ENCODE measurements around the gene KIR2DL1.
"Not testable (repeated sequence)": the region's sequence is repeated elsewhere in the genome, so short reads cannot be mapped to it uniquely, and the experiment has no call there.

KIR2DL1 gene

GRCh38 chr19:54769646-54770045, at the start of gene KIR2DL1:
TSS of gene KIR2DL1 (plus strand) at chr19:54769793. CDS start at chr19:54769851, 58 bp downstream.
- not testable (repeated sequence) for H3K27ac ChIP-seq

- no peak for TF ChIP-seq CTCF (conservative IDR thresholded peaks at IDR 0.05)
- no peak within 1 kb of the TSS for H3K27ac ChIP-seq
These were observed 45.5 kb upstream of the KIR2DL1 start, which contains the start of gene KIR3DL3 for GRCh38 chr19:54724142-54724541. TSS of gene KIR3DL3 (plus strand) at chr19:54724442. CDS start at chr19:54724497, 55 bp downstream.

DNA sequence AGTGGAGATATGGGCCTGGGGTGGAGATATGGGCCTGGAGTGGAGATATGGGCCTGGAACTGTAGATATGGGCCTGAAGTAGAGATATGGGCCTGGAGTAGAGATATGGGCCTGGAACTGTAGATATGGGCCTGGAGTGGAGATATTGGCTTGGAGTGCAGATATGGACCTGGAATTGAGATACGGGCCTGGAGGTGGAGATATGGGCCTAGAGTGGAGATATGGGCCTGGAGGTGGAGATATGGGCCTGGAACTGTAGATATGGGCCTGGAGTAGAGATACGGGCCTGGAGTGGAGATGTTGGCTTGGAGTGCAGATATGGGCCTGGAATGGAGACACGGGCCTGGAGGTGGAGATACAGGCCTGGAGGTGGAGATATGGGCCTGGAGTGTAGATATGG, 44.9 kb upstream of the KIR2DL1 start:
- no peak overlapping the region for H3K27ac ChIP-seq
- TF ChIP-seq CTCF (conservative IDR thresholded peaks at IDR 0.05) = no peak

GRCh38 chr19:54725321-54725720, 44.3 kb upstream of the KIR2DL1 start:
- TF ChIP-seq CTCF (conservative IDR thresholded peaks at IDR 0.05) = no peak

GRCh38 chr19:54727562-54727961, 42.0 kb upstream of the KIR2DL1 start:
- H3K27ac ChIP-seq = no peak overlapping the region

More at GRCh38 chr19:54725321-54725720, 44.3 kb upstream of the KIR2DL1 start:
- H3K27ac ChIP-seq = no peak overlapping the region

GRCh38 chr19:54728167-54728566, 41.4 kb upstream of the KIR2DL1 start:
- no peak for TF ChIP-seq CTCF (conservative IDR thresholded peaks at IDR 0.05)
- H3K27ac ChIP-seq = no peak overlapping the region

More at GRCh38 chr19:54727562-54727961, 42.0 kb upstream of the KIR2DL1 start:
- no peak for TF ChIP-seq CTCF (conservative IDR thresholded peaks at IDR 0.05)

DNA sequence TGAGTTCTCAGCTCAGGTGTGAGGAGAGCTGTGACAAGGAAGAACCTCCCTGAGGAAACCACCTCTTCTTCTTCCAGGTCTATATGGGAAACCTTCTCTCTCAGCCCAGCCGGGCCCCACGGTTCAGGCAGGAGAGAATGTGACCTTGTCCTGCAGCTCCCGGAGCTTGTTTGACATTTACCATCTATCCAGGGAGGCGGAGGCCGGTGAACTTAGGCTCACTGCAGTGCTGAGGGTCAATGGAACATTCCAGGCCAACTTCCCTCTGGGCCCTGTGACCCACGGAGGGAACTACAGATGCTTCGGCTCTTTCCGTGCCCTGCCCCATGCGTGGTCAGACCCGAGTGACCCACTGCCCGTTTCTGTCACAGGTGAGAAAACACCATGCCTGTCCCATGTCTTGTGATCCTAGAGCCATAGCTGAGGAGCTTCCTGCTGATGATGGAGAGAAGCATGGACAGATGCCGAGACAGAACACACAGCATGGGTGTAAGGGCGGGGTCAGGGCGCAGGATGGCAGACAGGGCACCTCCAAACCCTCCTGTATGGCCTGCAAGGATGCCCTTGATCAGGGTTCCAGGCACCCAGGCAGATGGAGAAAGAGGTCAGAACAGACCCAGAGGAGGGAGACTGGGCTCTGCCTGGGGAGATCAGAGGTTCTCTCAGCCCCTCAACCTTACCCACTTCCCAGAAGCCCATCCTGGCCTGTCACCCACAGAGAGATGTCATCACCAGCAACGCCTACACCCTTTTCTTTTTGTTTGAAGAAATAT, 40.0 kb upstream of the KIR2DL1 start:
- no peak overlapping the region for H3K27ac ChIP-seq
- no peak for TF ChIP-seq CTCF (conservative IDR thresholded peaks at IDR 0.05)

DNA sequence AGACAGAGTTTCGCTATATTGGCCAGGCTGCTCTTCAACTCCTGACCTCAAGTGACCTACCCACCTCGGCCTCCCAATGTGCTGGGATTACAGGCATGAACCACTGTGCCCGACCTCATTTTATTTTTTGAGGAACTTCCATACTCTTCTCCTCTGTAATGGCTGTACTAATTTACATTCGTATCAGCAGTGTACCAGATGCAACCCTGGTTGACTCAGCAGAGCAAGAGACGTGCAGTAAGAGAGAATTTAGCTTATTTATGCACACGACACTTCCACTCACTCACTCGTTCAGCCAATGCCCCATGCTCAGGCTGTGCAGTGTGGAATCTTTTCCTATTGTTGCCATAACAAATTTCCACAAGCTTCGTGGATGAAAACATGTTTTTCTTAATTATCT, 38.4 kb upstream of the KIR2DL1 start:
- no peak overlapping the region for H3K27ac ChIP-seq
- TF ChIP-seq CTCF (conservative IDR thresholded peaks at IDR 0.05) = no peak

DNA sequence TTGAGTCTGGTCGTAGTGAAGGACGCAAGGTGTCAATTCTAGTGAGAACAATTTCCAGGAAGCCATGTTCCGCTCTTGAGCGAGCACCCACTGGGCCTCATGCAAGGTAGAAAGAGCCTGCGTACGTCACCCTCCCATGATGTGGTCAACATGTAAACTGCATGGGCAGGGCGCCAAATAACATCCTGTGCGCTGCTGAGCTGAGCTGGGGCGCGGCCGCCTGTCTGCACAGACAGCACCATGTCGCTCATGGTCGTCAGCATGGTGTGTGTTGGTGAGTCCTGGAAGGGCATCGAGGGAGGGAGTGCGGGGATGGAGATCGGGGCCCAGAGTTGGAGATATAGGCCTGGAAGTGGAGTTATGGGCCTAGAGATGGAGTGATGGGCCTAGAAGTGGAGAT, 31.3 kb upstream of the KIR2DL1 start, which contains the start of gene KIR2DL3:
KIR2DL3 (plus strand) TSS at position 208 of the 400 bp plus-strand sequence; CDS start at position 241, 33 bp downstream.
- H3K27ac ChIP-seq = not testable (repeated sequence)
